GM19043 (cell line): Measurements from ENCODE around the gene IL22RA1.

ENCODE experiments used
- ATAC-seq: cut with Tn5 transposase; IDR thresholded peaks from one replicate; pipeline ENCODE4 v1.9.1; 2021; ENCODE audit warnings: low read depth; ENCODE audit not compliant: unreplicated experiment

IL22RA1 gene

DNA sequence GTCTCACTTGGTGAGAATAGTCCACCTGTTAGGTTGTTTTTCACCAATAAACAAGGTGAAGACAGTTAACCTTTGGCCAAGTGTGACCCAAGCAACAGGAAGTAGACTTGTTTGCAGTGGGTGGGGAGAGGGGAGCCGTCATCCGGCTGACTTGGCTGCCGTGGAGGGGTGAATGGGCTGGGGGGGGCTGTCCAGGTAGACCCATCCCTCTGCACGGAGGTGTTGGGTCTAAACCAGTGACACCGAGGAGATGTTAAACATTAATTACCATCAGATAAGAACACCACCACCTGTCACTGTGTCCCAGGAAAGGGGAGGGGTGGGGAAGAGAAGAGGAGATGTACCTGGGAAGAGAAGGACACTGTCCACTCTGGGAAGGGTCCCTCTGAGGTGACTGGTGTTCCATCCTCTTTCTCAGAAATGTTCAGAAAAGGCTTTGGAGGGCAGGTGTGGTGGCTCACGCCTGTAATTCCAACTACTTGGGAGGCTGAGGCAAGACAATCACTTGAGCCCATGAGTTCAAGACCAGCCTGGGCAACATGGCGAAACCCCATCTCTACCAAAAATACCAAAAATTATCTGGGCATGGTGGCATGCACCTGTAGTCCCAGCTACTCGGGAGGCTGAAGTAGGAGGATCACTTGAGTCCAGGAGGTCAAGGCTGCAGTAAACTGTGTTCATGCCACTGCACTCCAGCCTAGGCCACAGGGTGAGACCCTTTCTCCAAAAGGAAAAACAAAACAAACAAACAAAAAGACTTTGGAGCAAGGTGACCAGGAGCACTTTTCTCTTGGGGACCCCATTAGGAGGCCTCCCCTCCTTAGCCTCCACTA, 24.3 kb downstream of the IL22RA1 start:
- no peak for ATAC-seq

DNA sequence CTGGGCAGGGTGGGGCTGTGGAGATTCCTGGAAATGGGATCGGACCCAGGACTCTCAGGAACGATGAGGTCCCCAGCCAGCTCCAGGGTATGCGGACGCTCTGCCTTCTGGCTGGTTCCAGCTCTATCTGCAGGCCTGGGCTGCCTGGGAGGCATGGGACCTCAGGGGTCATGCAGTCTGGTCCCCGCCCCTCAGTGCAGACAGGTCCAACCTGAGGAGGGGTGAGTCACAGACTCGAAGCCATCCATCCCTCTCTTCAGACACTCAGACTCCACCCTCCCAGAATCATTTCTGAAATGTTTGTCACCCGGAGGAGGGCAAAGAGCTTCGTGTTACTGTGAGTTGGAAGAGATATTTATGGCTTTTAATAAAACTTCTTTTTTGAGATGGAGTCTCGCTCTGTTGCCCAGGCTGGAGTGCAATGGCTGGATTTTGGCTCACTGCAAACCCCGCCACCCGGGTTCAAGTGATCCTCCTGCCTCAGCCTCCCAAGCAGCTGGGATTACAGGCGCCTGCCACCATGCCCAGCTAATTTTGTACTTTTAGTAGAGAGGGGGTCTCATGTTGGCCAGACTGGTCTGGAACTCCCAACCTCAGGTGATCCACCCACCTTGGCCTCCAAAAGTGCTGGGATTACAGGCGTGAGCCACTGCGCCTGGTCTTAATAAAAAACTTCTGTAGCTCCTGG, 25.1 kb downstream of the IL22RA1 start:
- ATAC-seq, result no peak

DNA sequence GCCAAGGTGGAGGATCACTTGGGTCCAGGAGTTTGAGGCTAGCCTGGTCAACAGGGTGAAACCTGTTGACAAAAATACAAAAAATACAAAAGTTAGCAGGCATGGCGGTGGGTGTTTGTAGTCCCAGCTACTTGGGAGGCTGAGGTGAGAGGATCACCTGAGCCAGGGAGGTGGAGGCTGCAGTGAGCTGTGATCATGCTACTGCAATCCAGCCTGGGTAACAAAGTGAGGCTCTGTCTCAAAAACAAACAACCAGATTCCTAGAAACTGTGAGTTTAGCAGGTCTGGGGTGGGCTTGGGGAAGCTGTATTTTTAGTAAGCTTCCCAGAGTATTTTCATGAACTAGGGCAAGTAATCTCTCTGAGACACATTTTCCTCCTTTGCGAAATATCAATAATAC, 25.8 kb downstream of the IL22RA1 start:
- ATAC-seq, result no peak

DNA sequence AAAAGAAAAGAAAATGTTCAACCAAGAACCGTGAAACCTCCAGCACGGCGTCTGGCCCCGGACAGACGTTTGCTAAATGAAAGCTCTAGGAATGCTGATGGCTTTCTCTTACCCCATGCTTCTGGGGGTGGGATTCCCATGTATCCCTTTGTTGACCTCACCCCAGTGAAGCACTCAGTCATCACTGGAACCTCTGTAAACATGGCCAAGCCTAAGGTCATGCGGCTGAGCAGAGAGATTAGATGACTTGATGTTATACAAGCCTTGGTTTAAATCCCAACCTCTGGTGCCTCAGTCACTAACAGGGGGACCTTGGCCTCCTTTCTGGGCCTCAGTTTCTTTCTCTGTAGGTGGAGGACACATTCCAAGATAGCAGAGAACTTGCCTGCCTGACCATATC, 28.2 kb downstream of the IL22RA1 start:
- ATAC-seq, result no peak

DNA sequence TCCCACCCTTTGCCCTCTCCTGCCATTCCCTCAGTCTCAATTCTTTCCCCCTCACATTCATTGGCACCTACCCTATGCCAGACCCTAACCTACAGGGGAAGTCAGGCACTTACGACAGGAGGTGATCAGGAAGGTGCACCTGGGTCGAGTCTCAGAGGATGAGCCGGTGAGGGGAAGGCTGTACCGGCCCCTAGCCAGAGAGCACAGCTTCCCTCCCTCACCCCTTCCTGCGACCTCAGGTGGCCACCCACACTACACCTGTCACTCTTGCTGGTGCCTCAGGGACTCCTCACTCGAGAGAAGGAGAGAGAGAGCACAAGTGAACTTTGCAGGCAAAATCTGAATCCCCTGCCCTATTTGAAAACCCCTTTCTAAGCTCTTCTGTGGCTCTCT, 29.3 kb downstream of the IL22RA1 start:
- ATAC-seq, result no peak

DNA sequence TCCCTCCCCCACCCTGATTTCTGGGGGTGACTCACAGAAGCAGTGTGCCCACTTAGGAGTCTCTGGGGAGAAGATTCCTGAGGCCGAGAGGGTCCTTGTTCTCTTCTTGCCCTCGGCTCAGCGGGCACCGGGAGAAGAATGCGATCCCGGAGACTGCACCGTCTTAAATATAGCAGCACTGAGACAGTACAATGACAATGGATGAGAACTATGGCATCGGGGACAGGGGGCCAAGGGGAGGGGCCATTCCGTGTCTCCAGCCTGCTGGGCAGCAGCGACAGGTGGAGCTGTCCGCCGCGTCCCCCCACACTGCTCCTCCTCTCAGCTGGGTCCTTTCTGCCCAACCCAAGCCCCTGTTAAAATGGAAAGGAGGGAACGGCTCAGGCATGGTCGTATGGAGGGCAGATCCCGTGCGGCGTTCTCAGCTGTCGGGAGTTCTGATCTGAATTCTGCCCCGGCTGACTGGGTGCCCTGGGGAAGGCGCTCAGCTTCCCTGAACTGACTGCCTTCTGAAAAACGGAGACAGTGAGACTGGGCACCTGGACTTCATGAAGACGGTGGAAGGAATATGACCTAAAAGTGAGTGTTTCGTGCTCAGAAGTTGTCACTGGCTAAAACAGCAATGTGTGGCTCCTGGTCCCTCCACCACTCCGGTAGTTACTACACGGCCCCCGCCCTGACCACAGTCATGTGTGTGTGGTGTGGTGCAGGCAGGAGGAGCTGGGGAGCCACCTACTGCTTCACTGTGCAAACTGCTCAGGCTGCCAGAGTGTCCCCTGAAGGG, 30.8 kb downstream of the IL22RA1 start, which contains the start of gene MYOM3:
Gene MYOM3, minus strand, starts transcription at position 140 of the 784 bp plus-strand sequence. CDS start 3,499 bp downstream, outside the sequence.
- ATAC-seq, result no peak

DNA sequence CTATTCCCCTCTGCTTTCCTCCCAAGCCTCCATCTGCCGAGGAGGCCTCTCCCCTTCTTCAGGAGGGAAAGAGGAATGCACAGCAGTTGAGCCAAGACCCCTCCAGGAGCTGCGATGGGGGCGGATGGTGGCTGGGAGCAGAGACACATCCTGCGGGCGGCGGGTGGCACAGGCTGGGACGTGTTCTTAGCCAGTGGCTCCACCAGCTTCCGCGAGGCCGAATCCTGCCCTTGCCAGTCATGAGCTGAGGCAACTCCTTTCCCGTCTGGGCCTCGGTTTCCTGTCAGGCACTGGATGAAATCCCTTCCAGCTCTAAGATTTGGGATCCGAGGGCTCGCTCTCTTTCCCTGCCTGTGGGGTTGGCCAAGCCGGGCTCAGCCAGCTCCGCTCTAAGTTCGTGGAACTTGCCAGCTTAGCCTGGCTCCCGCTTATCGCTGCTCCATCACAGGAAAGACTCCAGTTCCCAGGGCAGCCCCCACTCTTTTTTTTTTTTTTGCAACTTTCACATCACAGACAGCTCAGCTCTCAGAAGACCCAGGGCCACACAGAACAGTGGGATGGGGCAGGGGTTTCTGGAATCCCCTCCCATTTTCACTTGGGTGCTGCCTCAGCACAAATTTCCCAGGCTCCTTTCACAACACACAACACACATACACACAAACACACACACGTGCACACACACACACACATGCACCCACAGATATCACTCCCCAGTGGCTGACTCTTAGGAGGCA, 31.5 kb downstream of the IL22RA1 start:
- ATAC-seq, result no peak

DNA sequence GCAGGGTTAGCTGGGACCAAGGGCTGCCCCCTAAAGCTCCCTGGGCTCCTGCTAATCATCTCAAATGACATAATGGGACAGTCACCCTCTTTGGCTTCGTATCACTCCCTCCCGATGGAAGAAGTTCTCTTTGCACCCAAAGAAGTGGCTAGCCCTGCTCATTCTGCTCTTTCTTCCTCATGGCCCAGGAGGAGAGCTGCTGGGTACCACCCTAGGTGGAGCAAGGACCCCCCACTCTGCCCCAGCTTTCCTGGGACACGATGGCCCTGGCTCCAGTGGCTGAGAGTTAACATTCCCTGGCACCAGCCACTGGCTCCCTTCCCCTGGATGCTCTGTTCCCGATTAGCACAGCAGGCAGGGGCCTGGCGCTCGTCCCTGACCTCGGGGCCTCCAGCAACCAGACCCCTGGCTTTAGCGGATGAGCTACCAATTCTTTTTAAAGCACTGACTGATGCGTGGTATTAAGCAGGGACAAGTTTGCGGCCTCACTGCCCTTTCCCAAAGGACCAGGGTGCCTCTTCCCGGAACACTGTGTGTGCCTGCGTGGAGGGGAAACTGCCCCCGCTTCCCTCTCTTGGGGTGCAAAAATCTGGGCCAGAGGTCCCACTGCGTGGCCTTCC, 32.2 kb downstream of the IL22RA1 start:
- no peak for ATAC-seq

DNA sequence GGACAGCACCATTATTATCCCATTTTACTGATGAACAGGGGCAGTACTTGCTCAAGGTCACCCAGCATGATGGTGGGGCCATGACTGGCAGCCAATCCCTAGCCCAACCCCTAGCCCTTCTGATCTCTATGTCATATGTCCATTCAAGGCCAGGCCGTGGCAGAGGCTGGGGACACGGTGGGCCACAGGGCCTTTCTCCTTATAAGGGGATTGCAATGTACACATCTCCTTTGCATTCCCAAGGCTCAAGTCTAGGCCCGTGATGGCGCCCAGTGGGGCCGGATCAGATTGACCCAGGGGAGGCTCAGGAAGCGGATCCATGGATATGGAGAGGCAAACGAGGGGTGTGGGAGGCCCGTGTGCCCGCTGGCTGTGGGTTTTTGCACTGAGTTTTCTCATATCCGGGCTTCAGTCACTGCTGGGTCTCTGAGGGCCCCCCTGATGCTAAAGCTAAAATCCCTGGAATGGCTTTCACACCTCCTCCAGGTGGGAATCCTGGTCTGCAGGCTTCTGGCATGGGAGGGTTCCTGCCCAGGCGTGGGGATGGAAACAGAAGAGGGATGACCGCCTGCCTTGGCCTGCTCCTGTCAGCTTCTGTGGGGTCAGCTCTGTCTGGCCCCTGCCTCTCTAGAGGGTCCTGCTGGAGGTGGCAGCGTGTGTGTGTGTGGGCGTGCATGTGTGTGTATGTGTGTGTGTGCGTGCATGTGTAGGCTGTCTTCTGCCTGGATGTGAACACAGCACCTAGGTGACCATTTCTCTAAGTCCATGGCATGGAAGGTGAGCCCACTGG, 33.1 kb downstream of the IL22RA1 start:
- ATAC-seq, result no peak

DNA sequence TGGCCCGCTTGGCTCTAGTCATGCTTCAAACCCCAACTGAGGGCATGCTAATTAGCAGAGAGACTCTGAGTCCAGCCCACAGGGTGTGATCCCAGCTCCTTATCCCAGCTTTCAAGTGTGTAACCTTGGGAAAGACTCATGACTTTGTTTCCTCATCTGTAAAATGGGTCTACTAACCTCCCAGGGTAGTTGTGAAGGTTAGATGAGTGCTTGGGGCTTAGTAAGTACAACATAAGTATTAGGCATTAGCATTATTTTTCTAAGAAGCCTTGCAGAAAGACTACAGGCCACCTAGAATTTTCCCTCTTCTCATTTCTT, 33.8 kb downstream of the IL22RA1 start:
- no peak for ATAC-seq

DNA sequence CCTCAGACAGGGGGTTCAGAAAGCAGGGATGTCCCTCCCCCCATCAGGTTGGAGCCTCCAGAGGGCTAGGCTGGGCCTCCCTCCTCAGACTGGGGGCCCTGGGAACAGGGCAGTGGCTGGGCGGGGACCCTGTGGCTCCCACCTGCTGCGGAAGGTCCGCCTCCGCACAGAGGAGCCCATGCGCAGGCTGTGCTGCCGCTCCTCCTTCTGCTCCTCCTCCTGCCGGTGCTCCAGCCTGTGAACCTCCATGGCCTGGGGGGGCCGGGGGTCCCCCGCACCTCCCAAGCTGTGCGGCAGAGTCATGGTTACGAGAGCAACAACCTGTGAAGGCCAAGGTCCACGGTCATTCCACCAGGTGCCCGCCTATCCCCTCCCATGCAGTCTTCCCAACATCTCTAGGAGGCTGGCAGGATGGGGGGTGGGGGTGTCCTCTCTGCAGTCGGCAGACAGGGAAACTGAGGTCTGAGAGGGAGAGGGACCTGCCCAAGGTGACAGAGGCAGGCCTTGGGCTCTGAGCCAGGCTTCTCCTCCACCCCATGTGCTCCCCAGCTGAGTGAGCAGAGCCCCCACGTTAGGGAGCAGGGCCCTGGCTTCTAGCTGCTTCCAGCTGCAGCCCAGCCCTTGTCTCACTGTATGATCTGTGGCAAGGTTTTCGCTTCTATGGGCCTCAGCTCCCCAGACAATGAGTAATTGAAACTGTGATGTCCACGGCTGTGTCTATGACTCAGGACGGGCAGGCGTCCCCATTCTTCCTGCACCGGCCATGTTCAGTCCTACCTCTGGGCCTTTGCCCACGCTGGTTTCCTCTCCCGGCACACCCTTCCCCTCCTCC, 34.4 kb downstream of the IL22RA1 start:
- ATAC-seq, result no peak

DNA sequence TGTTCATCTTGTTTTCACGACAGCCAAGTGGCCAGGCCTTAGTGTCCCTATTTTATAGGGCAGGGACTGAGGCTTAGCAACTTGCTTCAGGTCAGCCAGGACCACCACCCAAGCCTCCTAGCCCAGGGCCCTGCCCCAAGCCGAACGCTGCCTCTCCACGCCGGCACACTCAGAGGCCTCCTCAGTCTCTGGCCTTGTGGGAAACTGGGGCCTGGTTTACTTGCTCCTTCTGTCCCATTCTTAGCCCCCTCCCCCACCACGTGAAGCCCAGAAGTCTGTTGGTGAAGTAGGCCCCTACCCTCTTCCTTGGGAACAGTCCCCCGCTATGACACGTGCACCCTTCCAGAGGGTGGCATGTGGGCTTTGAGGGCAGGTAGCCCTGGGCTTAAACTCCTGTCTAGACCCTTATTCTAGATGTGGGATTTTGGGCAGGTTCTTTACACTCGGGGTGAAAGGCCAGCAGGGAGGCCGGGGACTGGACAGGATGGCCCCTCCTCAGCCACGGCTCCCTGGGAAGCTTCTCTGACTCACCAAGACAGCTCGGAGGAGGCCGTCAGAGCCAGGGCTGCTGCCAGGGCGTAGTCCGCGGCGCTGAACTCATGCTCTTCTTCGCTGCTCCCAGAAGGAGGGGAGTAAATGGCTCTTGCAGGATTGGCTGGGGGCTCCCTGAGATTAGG, 35.3 kb downstream of the IL22RA1 start:
- no peak for ATAC-seq

DNA sequence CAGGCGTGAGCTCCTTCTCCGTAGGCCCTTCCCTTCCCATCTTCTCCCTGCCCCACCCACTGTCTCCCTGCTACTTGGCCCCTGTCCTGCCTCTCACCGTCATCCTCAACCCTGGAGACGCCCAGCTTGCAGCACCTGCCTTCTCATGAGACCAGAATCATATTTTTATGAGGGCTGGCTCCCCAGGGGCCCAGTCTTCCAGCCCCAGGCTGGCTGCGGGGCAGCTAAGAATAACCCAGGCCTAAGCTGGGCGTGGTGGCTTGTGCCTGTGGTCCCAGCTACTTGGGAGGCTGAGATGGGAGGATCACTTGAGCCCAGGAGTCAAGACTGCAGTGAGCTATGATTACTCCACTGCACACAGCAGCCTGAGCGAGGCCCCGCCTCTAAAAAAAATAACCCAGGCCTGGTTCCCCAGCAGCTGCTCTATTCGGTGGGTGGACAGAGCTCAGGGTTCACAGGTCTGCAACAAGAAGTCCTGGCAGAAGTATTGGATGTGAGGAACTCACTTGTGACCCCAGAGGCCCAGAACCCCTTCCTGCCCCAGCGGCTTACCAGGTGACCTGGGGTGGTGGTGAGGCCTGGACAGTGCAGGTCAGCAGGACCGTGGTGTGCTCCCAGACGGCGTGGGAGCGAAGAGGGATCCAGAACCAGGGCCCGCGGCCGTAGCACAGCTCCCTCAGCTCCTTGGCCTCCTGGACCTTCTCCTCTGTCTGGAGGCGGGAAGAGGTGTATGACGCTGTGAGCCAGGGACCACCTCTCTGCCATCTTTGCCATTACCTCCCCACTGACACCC, 37.4 kb downstream of the IL22RA1 start:
- ATAC-seq, result no peak

DNA sequence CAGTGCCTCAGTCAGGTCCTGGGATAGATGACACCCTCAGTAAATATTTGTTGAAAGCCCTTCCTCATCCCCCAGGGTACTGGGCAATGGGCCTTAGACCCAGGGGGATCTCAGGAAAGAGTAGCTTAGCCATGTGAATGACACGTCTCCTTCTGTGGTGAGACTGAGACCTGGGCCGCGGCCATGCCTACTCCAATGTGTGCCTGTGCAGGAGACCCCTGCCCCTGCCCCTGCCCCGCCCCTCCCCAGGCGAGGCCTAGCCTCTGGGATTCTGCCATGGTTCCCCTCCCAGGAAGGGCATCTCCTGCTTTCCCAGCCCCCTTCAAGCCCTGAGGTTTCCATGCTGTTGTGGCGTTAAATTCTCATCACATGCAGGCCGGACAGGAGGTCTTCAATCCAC, 38.1 kb downstream of the IL22RA1 start:
- ATAC-seq, result no peak

DNA sequence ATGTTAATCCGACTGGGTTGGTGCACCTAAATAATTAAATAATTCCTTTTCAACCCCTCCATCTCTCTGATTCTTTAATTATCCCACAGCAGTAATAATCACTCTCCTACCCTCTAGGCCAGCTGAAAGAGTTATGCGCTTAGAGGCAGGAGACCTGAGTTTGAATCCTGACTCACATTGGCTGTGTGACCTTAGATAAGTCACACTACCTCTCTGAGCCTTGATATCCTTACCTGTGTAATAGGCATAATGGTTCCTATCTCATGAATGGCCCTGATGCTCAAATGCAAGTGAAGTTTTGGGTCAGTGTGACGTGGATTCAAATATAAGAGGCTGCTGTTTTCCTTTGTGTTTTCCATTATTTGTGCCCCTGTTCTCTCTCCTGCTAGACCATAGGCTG, 39.1 kb downstream of the IL22RA1 start:
- ATAC-seq, result no peak

DNA sequence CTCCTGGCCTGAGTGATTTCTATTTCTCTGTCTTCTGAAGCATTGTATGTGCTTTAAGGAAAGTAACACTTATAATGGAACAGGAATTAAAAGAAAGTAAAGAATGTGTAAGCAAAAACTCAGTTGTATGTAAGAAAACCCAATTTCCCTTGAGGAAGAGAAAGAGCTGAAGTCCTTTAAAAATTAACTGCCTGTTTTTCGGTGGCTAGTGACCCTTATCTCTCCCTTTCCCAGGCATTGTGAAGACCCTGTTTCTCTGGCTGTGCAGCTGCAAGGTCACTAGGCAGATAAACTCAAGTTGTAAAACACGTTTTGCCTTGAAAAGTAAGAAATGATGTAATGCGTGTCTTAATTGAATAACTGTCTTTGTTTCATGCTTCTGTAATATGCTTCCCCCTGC, 39.5 kb downstream of the IL22RA1 start:
- ATAC-seq, result no peak

DNA sequence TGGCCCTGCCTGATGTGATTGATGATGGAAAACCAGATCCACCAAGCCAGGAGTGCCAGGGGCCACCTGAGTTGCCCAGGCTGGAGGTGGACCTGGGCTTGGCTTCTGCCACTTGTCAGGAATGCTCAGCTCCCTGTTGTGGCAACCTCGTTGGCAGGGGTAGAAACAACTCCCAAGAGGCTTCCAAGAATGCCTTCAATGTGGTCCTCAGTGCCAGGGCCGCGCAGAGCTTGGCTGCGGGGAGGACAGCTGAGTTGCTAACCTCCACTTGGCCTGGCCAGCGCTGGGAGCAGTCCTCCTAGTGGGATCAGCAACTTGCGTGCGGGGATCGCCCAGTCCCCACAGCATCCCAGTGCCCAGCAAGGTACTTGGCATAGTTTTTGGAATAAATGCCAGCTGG, 40.0 kb downstream of the IL22RA1 start:
- ATAC-seq, result no peak
